Measurements from ENCODE around the gene SAC3D1.

SAC3D1 gene

GRCh38 chr11:65060913-65061408, 20.0 kb downstream of the SAC3D1 start:
- Histone ChIP-seq H3K27ac (no peak overlapping the region), H3K4me3 (ENCODE audit: low read depth in 1 of 2, low read length in 1 of 2) (no peak overlapping the region), H3K36me3 (no peaks in the 10 kb centered on the region), H3K4me1 (ENCODE audit: control insufficient read depth in 1 of 2, insufficient read depth in 1 of 2, low read depth in 1 of 2, low read length in 1 of 2) (no peaks in the 10 kb centered on the region), H3K9me3 (no peaks in the 10 kb centered on the region), H3K27me3 (no peaks in the 10 kb centered on the region)
- TF ChIP-seq CTCF (IDR thresholded peaks at IDR 0.05) = no peak

DNA sequence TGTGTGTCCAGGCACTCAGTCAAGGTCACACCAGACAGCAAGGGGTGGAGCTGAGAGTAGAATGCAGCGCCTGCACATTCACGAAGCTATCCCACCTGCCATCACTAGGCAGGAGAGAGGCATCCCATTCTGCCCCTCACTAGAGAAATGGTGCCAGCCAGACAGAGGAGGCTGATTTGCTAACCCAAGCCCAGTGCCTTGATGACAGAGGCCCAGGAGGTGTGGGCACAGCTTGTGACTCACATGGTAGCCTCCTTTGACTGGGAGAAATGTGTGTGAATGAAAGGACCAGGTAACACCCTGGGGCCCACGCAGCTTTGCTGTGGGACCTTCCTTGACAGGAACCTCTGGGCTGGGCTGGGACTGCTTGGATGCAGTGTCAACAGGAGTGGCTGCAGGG, 22.5 kb downstream of the SAC3D1 start:
- H3K4me3 ChIP-seq (ENCODE audit: low read depth in 1 of 2, low read length in 1 of 2) = no peak overlapping the region
- no peaks in the 10 kb centered on the region for H3K9me3 ChIP-seq
- no peaks in the 10 kb centered on the region for H3K4me1 ChIP-seq (ENCODE audit: control insufficient read depth in 1 of 2, insufficient read depth in 1 of 2, low read depth in 1 of 2, low read length in 1 of 2)
- TF ChIP-seq CTCF (IDR thresholded peaks at IDR 0.05) = no peak
- no peaks in the 10 kb centered on the region for H3K27me3 ChIP-seq
- H3K36me3 ChIP-seq = no peaks in the 10 kb centered on the region
- no peak overlapping the region for H3K27ac ChIP-seq

DNA sequence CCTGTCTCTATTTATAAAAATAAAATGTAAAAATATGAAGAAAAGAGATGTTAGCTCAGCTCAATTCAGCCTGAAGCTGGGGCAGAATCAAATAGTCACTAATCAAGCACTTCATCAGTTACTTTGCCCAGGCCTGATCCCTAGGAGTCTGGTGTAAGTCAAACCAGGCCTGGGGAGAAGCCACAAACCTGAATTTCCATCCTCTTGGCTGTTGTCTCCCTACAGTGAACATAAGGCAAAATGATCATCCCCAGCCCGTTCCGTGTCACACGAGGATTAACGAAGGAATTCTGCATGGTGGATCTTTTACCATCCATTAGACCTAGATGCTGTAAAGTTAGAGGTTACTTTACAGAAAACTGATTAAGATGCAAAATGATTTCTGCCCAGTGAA, 23.8 kb downstream of the SAC3D1 start:
- Histone ChIP-seq H3K27ac (no peak overlapping the region), H3K4me3 (ENCODE audit: low read depth in 1 of 2, low read length in 1 of 2) (no peak overlapping the region), H3K27me3 (no peaks in the 10 kb centered on the region), H3K36me3 (no peaks in the 10 kb centered on the region), H3K9me3 (no peaks in the 10 kb centered on the region), H3K4me1 (ENCODE audit: control insufficient read depth in 1 of 2, insufficient read depth in 1 of 2, low read depth in 1 of 2, low read length in 1 of 2) (no peaks in the 10 kb centered on the region)
- no peak for TF ChIP-seq CTCF (IDR thresholded peaks at IDR 0.05)

DNA sequence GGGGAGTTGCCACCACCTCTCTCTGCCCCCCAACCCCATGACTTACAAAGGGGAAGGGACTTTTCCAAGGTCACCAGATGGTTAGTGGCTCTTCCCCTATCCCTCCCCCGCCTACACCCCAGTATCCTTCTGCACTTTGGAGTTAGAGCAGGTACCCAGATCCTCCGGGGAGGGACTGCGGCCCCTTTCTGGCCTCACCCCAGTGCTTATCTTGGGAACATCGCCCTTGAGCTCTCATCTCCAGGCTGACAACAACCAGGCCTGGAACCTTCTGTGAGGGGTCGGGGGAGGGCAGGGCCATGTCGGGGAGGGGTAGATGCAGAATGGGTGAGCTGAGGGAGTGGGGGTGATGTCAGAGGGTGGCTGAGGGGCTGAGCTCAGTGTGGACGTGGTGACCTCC, 24.8 kb downstream of the SAC3D1 start:
- Histone ChIP-seq H3K27ac (no peak overlapping the region), H3K27me3 (no peaks in the 10 kb centered on the region)

DNA sequence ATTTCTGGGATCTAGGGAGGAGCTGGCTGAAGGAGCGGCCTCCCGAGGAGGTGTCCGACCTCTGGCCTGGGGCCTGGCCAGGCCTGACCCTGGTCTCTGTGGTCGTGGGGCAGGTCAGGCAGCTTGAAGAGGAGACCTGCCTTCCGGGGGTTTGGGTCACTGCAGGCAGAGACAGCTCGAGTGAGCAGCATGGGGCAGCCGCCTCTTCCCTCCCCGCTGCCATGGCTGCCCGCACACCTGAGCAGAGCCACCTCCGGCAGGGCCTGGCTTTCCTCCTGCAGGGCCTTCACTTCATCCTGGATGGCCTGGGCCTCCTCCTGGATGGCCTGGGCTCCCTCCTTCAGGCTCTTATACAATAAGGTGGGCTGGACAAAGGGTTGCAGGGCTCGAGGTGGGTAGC, 25.3 kb downstream of the SAC3D1 start:
- H3K9me3 ChIP-seq = no peaks in the 10 kb centered on the region
- no peaks in the 10 kb centered on the region for H3K4me1 ChIP-seq (ENCODE audit: control insufficient read depth in 1 of 2, insufficient read depth in 1 of 2, low read depth in 1 of 2, low read length in 1 of 2)
- H3K4me3 ChIP-seq (ENCODE audit: low read depth in 1 of 2, low read length in 1 of 2) = no peak overlapping the region
- no peaks in the 10 kb centered on the region for H3K27me3 ChIP-seq
- no peak overlapping the region for H3K27ac ChIP-seq
- TF ChIP-seq CTCF (IDR thresholded peaks at IDR 0.05) = no peak
- H3K36me3 ChIP-seq = no peaks in the 10 kb centered on the region

More for the DNA sequence above, 24.8 kb downstream of the SAC3D1 start:
- Histone ChIP-seq H3K9me3 (no peaks in the 10 kb centered on the region), H3K4me1 (ENCODE audit: control insufficient read depth in 1 of 2, insufficient read depth in 1 of 2, low read depth in 1 of 2, low read length in 1 of 2) (no peaks in the 10 kb centered on the region), H3K36me3 (no peaks in the 10 kb centered on the region), H3K4me3 (ENCODE audit: low read depth in 1 of 2, low read length in 1 of 2) (no peak overlapping the region)
- TF ChIP-seq CTCF (IDR thresholded peaks at IDR 0.05) = no peak

GRCh38 chr11:65066805-65067291, 25.8 kb downstream of the SAC3D1 start:
- Histone ChIP-seq H3K4me3 (ENCODE audit: low read depth in 1 of 2, low read length in 1 of 2) (no peak overlapping the region), H3K27me3 (no peaks in the 10 kb centered on the region), H3K36me3 (no peaks in the 10 kb centered on the region), H3K4me1 (ENCODE audit: control insufficient read depth in 1 of 2, insufficient read depth in 1 of 2, low read depth in 1 of 2, low read length in 1 of 2) (no peaks in the 10 kb centered on the region), H3K27ac (no peak overlapping the region), H3K9me3 (no peaks in the 10 kb centered on the region)
- no peak for TF ChIP-seq CTCF (IDR thresholded peaks at IDR 0.05)

All from neutrophil (primary cell).